Activated naive CD8-positive, alpha-beta T cell (primary cell): Measurements from ENCODE around the gene CLEC1B.
"Not testable (repeated sequence)": the region's sequence is repeated elsewhere in the genome, so short reads cannot be mapped to it uniquely, and the experiment has no call there.

ENCODE experiments used
- H3K27ac Mint-ChIP-seq: one replicate; pipeline ENCODE4 v1.8.0; 2021; ENCODE audit warnings: mixed read lengths
- H3K27me3 Mint-ChIP-seq: one replicate; pipeline ENCODE4 v1.8.0; 2021; ENCODE audit warnings: mixed read lengths
- H3K36me3 Mint-ChIP-seq: one replicate; pipeline ENCODE4 v1.8.0; 2021; ENCODE audit warnings: mixed read lengths
- H3K4me1 Mint-ChIP-seq: one replicate; pipeline ENCODE4 v1.8.0; 2021; ENCODE audit warnings: low read depth, mixed read lengths
- H3K4me3 Mint-ChIP-seq: one replicate; pipeline ENCODE4 v1.8.0; 2021; ENCODE audit warnings: mild to moderate bottlenecking, mixed read lengths
- H3K9me3 Mint-ChIP-seq: one replicate; pipeline ENCODE4 v1.8.0; 2021; ENCODE audit warnings: low read depth, mixed read lengths

The CLEC1B gene

DNA sequence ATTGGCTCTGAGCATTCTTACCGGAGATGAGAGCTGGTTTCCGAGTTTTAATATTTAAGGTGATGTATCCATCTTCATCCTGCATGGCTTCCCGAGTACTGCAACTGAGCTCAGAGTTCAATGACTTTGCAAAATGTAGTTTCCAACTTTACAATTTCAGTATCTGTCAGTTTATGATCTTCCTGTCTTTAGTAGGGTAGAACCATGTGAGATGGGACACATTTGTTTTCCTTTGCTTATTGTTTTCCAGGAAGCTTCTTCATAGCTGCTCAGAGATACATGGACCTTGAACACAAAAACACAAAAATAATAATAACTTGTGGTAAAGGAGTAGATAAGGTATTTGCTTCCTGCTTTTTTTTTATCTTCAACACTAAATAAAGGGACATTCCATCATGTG, at the start of gene CLEC1B:
CLEC1B (minus strand) TSS at position 106 of the 400 bp plus-strand sequence; CDS start at position 85, 21 bp downstream.
- Mint-ChIP-seq H3K36me3 (no peaks in the 10 kb centered on the region), H3K9me3 (no peaks in the 10 kb centered on the region), H3K27ac (no peak within 1 kb of the TSS), H3K4me3 (no peak within 1 kb of the TSS), H3K27me3 (peaks cover under 1% of the 10 kb centered on the region), H3K4me1 (no peaks in the 10 kb centered on the region)

DNA sequence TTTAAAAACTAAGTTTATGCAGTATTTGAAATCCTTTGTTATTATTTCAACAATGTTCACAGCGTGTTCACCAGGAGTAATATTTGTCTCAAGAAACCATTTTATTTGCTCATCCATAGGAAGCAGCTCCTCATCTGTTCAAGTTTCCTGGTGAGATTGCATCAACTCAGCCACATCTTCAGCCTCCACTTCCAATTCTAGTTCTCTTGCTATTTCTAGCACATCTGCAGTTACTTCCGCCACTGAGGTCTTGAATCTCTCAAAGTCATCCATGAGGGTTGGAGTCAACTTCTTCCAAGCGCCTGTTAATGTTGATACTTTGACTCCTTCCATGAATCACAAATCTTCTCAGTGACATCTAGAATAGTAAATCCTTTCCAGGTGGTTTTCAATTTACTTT, 49.6 kb upstream of the CLEC1B start:
- Mint-ChIP-seq H3K4me3 (no peak overlapping the region), H3K9me3 (no peaks in the 10 kb centered on the region), H3K27me3 (peaks cover 20% of the 10 kb centered on the region), H3K4me1 (peaks cover 6% of the 10 kb centered on the region), H3K36me3 (peaks cover 4% of the 10 kb centered on the region), H3K27ac (no peak overlapping the region)

DNA sequence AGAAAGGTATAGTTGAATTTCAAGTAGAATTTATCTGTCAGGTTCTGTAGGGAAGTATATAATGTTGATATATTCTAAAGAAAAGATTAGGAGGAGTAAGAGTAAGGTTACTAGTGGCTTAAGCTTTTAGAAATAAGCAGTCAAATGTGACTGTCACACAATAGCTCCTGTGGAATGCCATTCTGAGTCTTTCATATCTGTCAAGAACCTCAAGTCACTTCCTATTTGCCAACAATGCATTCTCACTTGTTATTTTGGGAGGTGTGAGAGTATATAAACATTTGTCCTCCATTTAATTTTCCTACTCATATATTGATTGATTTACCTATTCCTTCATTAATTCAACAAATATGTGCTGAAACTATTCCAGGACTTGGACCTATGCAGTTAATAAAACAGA, 43.2 kb upstream of the CLEC1B start:
- no peak overlapping the region for H3K4me3 Mint-ChIP-seq

DNA sequence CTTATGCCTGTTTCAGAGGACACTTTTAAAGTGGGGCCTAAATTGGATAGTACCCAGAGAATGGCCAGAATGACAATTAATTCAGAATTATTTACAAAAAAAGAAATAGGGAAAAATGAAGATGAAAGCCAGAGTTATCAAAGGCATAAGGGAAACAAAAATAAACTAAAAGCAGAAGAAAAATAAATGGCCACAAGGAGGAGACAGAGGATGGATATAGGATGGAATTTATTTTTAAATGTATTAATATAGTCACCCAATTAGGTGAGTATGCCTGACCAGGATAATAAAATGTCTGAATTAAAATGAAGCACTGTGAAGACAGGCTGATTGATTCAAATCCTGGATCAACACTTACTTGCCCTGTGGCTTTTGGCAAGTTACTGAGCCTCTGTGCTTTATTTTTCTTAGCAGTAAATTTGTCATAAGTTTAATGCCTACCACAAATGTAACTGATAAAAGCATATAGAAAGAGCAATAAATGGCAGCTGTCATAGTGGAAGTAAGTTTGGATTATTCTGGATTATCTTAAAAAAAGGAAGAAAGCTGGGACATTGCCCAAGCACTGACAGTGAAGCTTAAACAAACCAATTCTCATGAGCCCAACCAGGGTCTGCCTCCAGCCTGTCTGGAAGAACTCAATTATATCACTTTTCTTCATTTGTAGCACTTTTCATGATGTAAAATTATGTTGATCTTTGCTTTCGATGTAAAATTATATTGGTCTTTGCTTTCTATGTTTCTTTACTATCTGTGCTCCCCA, 35.0 kb upstream of the CLEC1B start:
- Mint-ChIP-seq H3K27me3 (peaks cover 2% of the 10 kb centered on the region), H3K9me3 (no peaks in the 10 kb centered on the region), H3K27ac (no peak overlapping the region), H3K4me1 (no peaks in the 10 kb centered on the region), H3K36me3 (no peaks in the 10 kb centered on the region), H3K4me3 (no peak overlapping the region)

More for the DNA sequence above, 43.2 kb upstream of the CLEC1B start:
- Mint-ChIP-seq H3K9me3 (no peaks in the 10 kb centered on the region), H3K27me3 (peaks cover 11% of the 10 kb centered on the region), H3K36me3 (peaks cover 2% of the 10 kb centered on the region), H3K27ac (no peak overlapping the region), H3K4me1 (no peaks in the 10 kb centered on the region)

DNA sequence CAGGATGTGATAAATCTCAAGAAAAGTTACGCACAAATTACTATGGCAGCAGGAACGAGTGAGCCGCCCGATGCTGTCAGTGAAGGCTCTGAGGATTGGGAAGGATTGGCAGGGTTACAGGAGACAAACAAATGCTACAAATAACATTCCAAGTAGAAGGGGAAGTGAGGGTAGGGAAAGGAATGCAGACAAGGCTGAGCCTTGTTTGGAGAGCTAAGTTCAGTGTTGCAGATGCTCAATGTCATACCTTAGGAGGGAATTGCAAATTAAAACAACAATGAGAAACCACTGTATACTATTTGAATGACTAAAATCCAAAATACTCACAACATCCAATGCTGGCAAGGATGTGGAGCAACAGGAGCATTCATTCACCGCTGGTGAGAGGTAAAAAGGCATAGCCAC, 32.9 kb upstream of the CLEC1B start:
- H3K4me3 Mint-ChIP-seq, result no peak overlapping the region
- H3K27ac Mint-ChIP-seq, result no peak overlapping the region
- no peaks in the 10 kb centered on the region for H3K4me1 Mint-ChIP-seq
- H3K36me3 Mint-ChIP-seq, result no peaks in the 10 kb centered on the region
- peaks cover 2% of the 10 kb centered on the region for H3K27me3 Mint-ChIP-seq
- no peaks in the 10 kb centered on the region for H3K9me3 Mint-ChIP-seq

DNA sequence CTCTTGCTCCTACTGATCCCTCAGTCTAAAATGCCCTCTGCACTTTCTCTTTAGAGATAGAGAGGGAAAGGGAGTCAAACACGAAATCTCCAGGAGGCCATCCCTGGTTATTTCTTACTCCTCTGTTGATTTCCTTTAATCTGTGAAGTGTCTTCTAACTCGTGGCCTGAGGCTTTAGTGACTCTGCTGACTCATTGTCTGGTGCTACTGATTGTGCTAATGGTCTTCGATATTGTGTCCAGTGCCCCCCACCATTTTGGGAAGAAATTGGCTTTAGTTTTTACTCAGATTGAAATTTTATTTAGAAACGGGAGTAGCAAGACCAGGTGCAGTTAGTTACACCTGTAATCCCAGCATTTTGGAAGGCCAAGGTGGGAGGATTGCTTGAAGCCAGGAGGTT, 32.4 kb upstream of the CLEC1B start:
- Mint-ChIP-seq H3K27me3 (peaks cover 2% of the 10 kb centered on the region), H3K4me1 (no peaks in the 10 kb centered on the region), H3K36me3 (no peaks in the 10 kb centered on the region), H3K4me3 (no peak overlapping the region), H3K9me3 (no peaks in the 10 kb centered on the region), H3K27ac (no peak overlapping the region)

DNA sequence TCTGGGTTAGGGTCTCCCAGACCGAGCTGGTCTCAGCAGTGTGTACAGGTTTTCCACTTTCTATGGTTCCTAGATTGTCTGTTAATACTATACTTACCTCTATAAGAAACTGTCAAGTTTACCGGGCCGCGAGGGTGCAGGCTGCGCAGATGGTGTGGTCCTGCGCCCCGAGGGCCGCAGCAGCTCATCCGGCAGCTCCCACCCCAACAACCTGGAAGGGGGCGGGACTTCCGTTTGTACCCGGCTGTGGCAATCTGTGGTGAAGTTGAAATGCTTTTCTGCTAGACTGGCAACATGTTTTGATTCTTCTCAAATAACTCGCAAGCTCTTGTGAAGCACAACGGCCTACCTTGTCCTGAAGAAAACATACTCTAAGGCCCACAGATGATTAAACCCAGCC, 31.5 kb upstream of the CLEC1B start, which contains the start of gene CLEC9A:
CLEC9A (plus strand) TSS at position 237 of the 400 bp plus-strand sequence. CDS start 22,006 bp downstream, outside the sequence.
- no peak within 1 kb of the TSS for H3K27ac Mint-ChIP-seq
- no peaks in the 10 kb centered on the region for H3K9me3 Mint-ChIP-seq

DNA sequence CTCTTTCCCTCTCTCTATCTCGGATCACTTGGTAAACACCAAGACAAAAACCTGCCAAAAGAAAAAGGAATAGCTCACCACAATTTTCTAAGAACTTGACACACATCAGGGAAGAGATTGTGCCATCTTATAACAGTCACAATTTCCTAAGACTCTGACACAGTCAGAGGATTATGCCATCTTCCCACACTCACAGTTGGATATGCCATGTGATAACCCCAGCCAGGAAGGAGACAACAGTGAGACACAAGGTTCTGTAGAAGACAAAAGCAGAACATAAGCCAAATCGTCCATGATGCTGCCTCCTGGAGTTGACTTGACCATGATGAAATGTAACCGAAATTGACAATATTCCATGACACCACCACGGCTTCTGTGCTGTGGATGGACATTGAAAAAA, 28.8 kb upstream of the CLEC1B start:
- Mint-ChIP-seq H3K27ac (no peak overlapping the region), H3K9me3 (no peaks in the 10 kb centered on the region), H3K27me3 (peaks cover 2% of the 10 kb centered on the region), H3K4me3 (no peak overlapping the region), H3K4me1 (no peaks in the 10 kb centered on the region), H3K36me3 (no peaks in the 10 kb centered on the region)

More for the DNA sequence above, 31.5 kb upstream of the CLEC1B start, which contains the start of gene CLEC9A:
- H3K27me3 Mint-ChIP-seq, result peaks cover 2% of the 10 kb centered on the region
- no peak within 1 kb of the TSS for H3K4me3 Mint-ChIP-seq
- no peaks in the 10 kb centered on the region for H3K36me3 Mint-ChIP-seq
- H3K4me1 Mint-ChIP-seq, result no peaks in the 10 kb centered on the region

DNA sequence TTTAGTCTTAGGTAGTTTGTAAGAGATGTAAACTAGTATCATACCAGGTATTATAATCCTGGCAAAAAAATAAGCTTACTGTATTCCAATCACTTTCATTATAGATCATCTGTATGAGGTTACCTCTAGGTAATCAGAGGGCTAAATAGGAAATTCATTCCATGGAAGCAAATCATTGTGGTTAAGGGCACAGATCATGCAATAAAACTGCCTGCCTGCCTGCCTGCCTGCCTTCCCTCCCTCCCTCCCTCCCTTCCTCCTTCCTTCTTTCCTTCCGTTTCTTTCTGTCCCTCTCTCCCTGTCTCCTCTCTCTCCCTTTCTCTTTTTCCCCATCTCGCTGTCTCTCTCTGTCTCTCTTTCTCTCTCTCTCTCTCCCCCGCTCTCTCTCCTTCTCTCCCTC, 28.4 kb upstream of the CLEC1B start:
- Mint-ChIP-seq H3K27me3 (peaks cover 2% of the 10 kb centered on the region), H3K4me3 (no peak overlapping the region), H3K4me1 (no peaks in the 10 kb centered on the region), H3K36me3 (no peaks in the 10 kb centered on the region), H3K27ac (no peak overlapping the region), H3K9me3 (no peaks in the 10 kb centered on the region)

DNA sequence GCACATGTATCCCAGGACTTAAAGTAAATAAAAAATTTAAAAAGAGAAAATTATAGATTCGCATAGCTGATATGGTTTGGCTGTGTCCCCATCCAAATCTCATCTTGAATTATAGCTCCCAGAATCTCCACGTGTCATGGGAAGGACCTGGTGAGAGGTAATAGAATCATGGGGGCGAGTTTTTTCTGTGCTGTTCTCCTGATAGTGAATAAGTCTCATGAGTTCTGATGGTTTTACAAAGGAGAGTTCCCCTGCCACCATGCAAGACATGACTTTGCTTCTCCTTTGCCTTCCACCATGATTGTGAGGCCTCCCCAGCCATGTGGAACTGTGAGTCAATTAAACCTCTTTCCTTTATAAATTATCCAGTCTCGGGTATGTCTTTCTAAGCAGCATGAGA, 27.7 kb upstream of the CLEC1B start:
- not testable (repeated sequence) for H3K36me3 Mint-ChIP-seq, H3K9me3 Mint-ChIP-seq, H3K4me1 Mint-ChIP-seq, H3K27me3 Mint-ChIP-seq, H3K27ac Mint-ChIP-seq, H3K4me3 Mint-ChIP-seq

DNA sequence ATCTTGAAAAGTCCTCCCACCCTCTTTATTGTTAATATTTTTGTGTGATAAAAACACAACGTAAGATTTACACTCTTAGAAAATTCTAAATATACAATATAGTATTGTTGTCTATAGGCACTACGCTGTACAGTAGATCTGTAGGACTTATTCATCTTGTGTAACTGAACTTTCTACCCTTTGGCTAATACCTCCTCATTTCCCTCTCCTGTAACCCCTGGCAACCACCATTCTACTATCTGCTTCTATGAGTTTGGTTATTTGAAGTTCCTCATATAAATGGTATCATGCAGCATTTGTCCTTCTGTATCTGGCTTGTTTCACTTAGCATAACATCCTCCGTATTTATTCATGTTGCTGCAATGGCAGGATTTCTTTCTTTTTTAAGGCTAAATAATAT, 26.3 kb upstream of the CLEC1B start:
- peaks cover 2% of the 10 kb centered on the region for H3K27me3 Mint-ChIP-seq
- H3K36me3 Mint-ChIP-seq, result no peaks in the 10 kb centered on the region
- no peaks in the 10 kb centered on the region for H3K9me3 Mint-ChIP-seq
- no peak overlapping the region for H3K27ac Mint-ChIP-seq
- no peak overlapping the region for H3K4me3 Mint-ChIP-seq
- H3K4me1 Mint-ChIP-seq, result no peaks in the 10 kb centered on the region

DNA sequence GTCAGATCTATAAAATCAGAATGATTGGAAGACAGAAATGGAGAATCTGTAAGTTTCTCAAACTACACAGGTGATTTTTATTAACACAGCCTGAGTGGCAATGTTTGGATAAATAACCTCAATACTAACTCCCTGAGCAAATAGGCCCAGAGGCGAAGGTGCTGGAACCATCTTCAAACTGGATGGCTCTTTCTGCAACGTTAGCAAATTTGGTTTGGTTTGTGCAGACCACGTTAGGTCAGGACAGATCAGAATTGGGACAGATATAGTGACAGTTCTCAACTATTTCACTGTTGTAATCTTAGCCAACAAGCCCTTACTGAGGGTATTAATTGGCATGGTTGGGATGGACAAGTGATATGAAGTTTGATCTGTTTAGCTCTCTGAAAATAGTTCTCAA, 22.4 kb upstream of the CLEC1B start:
- H3K4me1 Mint-ChIP-seq, result no peaks in the 10 kb centered on the region
- H3K9me3 Mint-ChIP-seq, result no peaks in the 10 kb centered on the region
- peaks cover 4% of the 10 kb centered on the region for H3K27me3 Mint-ChIP-seq
- H3K4me3 Mint-ChIP-seq, result no peak overlapping the region
- no peaks in the 10 kb centered on the region for H3K36me3 Mint-ChIP-seq
- H3K27ac Mint-ChIP-seq, result no peak overlapping the region

DNA sequence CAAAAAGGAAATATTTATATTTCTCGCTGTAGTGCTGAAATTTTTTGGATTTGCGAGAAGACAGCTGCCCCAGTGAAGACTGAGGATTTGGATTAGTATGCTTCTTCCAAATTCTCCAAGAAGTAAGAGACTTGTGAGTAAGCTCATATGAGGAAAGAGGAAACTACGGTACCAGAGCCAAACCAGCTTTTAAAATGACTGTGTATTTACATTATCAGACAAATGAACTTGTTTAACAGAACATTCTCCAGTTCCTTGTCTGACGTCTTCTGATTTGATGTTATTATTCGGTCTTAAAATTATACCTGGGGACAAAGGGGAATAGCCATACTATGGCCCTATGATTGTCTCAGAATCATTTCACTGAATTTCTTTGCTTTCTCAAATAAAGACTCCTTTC, 19.5 kb upstream of the CLEC1B start:
- Mint-ChIP-seq H3K36me3 (no peaks in the 10 kb centered on the region), H3K4me1 (no peaks in the 10 kb centered on the region), H3K27ac (no peak overlapping the region), H3K27me3 (peaks cover 4% of the 10 kb centered on the region), H3K4me3 (no peak overlapping the region), H3K9me3 (no peaks in the 10 kb centered on the region)

DNA sequence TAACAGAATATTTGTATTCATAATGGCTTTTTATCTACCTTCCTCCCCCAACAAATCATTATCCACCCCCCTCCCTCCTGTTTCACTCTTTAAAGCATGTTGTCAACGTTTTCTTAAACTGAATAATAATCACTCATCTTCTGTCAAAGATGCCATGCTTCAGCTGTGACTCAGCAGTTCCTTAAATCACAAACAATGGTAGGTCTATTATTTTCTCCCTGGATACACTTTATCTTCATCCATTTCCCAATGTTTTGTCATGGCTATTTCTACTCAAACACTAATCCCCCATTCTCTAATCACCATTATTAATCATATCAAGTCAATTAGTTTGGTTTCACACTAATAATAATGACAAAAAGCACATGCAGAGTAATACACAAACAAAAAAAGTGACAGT, 18.0 kb upstream of the CLEC1B start:
- Mint-ChIP-seq H3K9me3 (no peaks in the 10 kb centered on the region), H3K27me3 (peaks cover 6% of the 10 kb centered on the region), H3K27ac (no peak overlapping the region), H3K4me1 (no peaks in the 10 kb centered on the region), H3K36me3 (no peaks in the 10 kb centered on the region), H3K4me3 (no peak overlapping the region)

DNA sequence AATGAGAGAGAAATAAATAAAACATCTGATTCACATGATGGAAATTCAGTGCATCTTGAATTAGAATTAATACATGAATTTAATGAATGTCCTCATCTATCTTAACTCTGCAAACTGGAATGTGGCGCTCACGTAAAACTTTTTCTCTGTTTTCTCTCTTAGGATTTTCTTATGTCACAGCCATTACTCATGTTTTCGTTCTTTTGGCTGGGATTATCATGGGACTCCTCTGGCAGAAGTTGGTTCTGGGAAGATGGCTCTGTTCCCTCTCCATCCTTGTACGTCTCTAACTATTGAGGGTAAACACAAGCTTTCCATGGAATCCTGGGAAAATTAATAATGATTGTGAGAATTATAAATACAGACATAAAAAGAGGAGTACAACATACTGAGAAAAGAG, 16.5 kb upstream of the CLEC1B start:
- H3K27ac Mint-ChIP-seq, result no peak overlapping the region
- no peak overlapping the region for H3K4me3 Mint-ChIP-seq
- peaks cover 4% of the 10 kb centered on the region for H3K27me3 Mint-ChIP-seq
- H3K36me3 Mint-ChIP-seq, result no peaks in the 10 kb centered on the region
- H3K4me1 Mint-ChIP-seq, result no peaks in the 10 kb centered on the region
- no peaks in the 10 kb centered on the region for H3K9me3 Mint-ChIP-seq
